HCT116 (cell line): ENCODE results near the gene DNAJB1. TPM values are rescaled to one million over a fixed set of nuclear protein-coding genes. Genes with fewer than 3 reads are reported as not detected.

ENCODE experiments used
- ATAC-seq: fragments of 200-7000 bp; cut with Tn5 transposase; 2 replicates; pipeline ENCODE4 v1.9.1; 2020; ENCODE audit warnings: mild to moderate bottlenecking, moderate library complexity
- BruUV-seq: library from RNA; stranded (reverse); fragments of 400-500 nt; replicated peaks from 2 replicates; lab custom pipeline; 2021; lab: Mats Ljungman, UMichigan
- CTCF ChIA-PET: fragments of 300-600 bp; sonication (Branson Sonifier 250); formaldehyde crosslinking; loops from one replicate; lab custom pipeline; 2021; ENCODE audit warnings: antibody characterized with exemption; lab: Charles Lee
- POLR2A ChIA-PET: fragments of 300-600, 350-600 bp; sonication (Branson Sonifier 250); formaldehyde crosslinking; loops from one replicate; lab custom pipeline; 2021; ENCODE audit warnings: antibody characterized with exemption; lab: Charles Lee
- RAD21 ChIA-PET, 2 experiments: fragments of 300-600 bp; sonication (Branson Sonifier 250); formaldehyde crosslinking; loops; one replicate each; lab custom pipeline; 2023; ENCODE audit warnings: low total read pairs in 2 of 2; ENCODE audit not compliant: uncharacterized antibody in 2 of 2, unreplicated experiment in 2 of 2, low non-redundant PET in 1 of 2; lab: Charles Lee
- DNase-seq: peaks from one replicate; pipeline ENCODE4 v3.0.0-alpha.2; 2010; ENCODE audit warnings: low read depth, low spot score
- H2AFZ ChIP-seq: fragments of 200-600 bp; shearing (Covaris generic), sonication (generic); 2 replicates; pipeline ENCODE4 v1.6.1; 2017; ENCODE audit warnings: low read depth, mixed run types, mixed read lengths, antibody characterized with exemption, low read length; ENCODE audit not compliant: poor library complexity, severe bottlenecking
- H3K27ac ChIP-seq: 2 replicates; pipeline ENCODE4 v1.5.1; 2012; ENCODE audit warnings: low read depth, low read length
- H3K27me3 ChIP-seq: fragments of 200-600 bp; sonication (generic); 2 replicates; pipeline ENCODE4 v1.6.1; 2016; ENCODE audit warnings: mixed run types, low read length, mixed read lengths; ENCODE audit not compliant: insufficient read depth
- H3K36me3 ChIP-seq, 2 experiments: fragments of 200-500 bp in 1 of 2; fragments of 200-600 bp in 1 of 2; sonication (Bioruptor generic) in 1 of 2; sonication (generic) in 1 of 2; 2 replicates each; pipeline versions ENCODE4 v1.5.1 to v1.6.1; 2014 to 2016; ENCODE audit warnings: low read length in 2 of 2, inconsistent platforms in 1 of 2, mixed read lengths in 1 of 2, mixed run types in 1 of 2; ENCODE audit not compliant: insufficient read depth in 2 of 2, control insufficient read depth in 1 of 2
- H3K4me1 ChIP-seq, 2 experiments: fragments of 200-600 bp in 1 of 2; sonication (generic) in 1 of 2; 2 replicates each; pipeline versions ENCODE4 v1.5.1 to v1.6.1; 2012 to 2017; ENCODE audit warnings: low read length in 2 of 2, inconsistent platforms in 1 of 2, mild to moderate bottlenecking in 1 of 2, mixed read lengths in 1 of 2, mixed run types in 1 of 2, moderate library complexity in 1 of 2; ENCODE audit not compliant: insufficient read depth in 2 of 2, control insufficient read depth in 1 of 2
- H3K4me2 ChIP-seq: fragments of 200-600 bp; sonication (generic); 2 replicates; pipeline ENCODE4 v1.6.1; 2017; ENCODE audit warnings: mixed run types, low read length, mixed read lengths
- H3K4me3 ChIP-seq, 2 experiments: fragments of 200-600 bp in 1 of 2; sonication (generic) in 1 of 2; replicated peaks in 1 of 2; 2 replicates each; pipeline ENCODE4 v1.5.1; 2011 to 2016; ENCODE audit warnings: low read length in 2 of 2, control low read depth in 1 of 2, low read depth in 1 of 2, mild to moderate bottlenecking in 1 of 2, mixed read lengths in 1 of 2, mixed run types in 1 of 2
- H3K79me2 ChIP-seq: fragments of 200-600 bp; sonication (generic); 2 replicates; pipeline ENCODE4 v1.6.1; 2017; ENCODE audit warnings: mild to moderate bottlenecking, mixed run types, low read length, moderate library complexity, mixed read lengths; ENCODE audit not compliant: insufficient read depth
- H3K9ac ChIP-seq: fragments of 200-600 bp; sonication (generic); 2 replicates; pipeline ENCODE4 v1.6.1; 2016; ENCODE audit warnings: low read length, mixed read lengths
- H3K9me2 ChIP-seq: fragments of 200-600 bp; sonication (generic), shearing (Covaris generic); 2 replicates; pipeline ENCODE4 v1.6.1; 2017; ENCODE audit warnings: mixed run types, mild to moderate bottlenecking, moderate library complexity; ENCODE audit not compliant: insufficient read depth
- H3K9me3 ChIP-seq, 2 experiments: fragments of 200-500 bp in 1 of 2; fragments of 200-600 bp in 1 of 2; sonication (Bioruptor generic) in 1 of 2; sonication (generic) in 1 of 2; 2 replicates each; pipeline ENCODE4 v1.6.1; 2014 to 2017; ENCODE audit warnings: low read length in 2 of 2, mixed read lengths in 2 of 2, inconsistent platforms in 1 of 2, low read depth in 1 of 2, mild to moderate bottlenecking in 1 of 2, mixed run types in 1 of 2, moderate library complexity in 1 of 2; ENCODE audit not compliant: control insufficient read depth in 1 of 2, insufficient read depth in 1 of 2
- H4K20me1 ChIP-seq: fragments of 200-600 bp; sonication (generic), shearing (Covaris generic); 2 replicates; pipeline ENCODE4 v1.6.1; 2017; ENCODE audit warnings: mixed run types, mild to moderate bottlenecking, moderate library complexity; ENCODE audit not compliant: insufficient read depth
- CEBPB ChIP-seq: IDR thresholded peaks from 2 replicates; pipeline ENCODE4 v1.6.1; 2012; ENCODE audit warnings: low read depth
- EZH2phosphoT487 ChIP-seq: fragments of 200-600 bp; IDR thresholded peaks from 2 replicates; pipeline ENCODE4 v1.6.1; 2018; ENCODE audit warnings: antibody characterized with exemption, borderline replicate concordance
- FOSL1 ChIP-seq: IDR thresholded peaks from 2 replicates; pipeline ENCODE4 v1.6.1; 2012; ENCODE audit warnings: low read depth
- POLR2A ChIP-seq: IDR thresholded peaks from 2 replicates; pipeline ENCODE4 v1.7.0; 2011; ENCODE audit warnings: borderline replicate concordance; ENCODE audit not compliant: insufficient read depth, insufficient read length; ENCODE audit errors: extremely low read depth
- SIN3A ChIP-seq: IDR thresholded peaks from 2 replicates; pipeline ENCODE4 v1.6.1; 2012; ENCODE audit warnings: low read depth
- SP1 ChIP-seq: IDR thresholded peaks from 2 replicates; pipeline ENCODE4 v1.6.1; 2012; ENCODE audit warnings: low read depth
- TCF7L2 ChIP-seq: IDR thresholded peaks from 2 replicates; pipeline ENCODE4 v1.7.0; 2011; ENCODE audit warnings: borderline replicate concordance, inconsistent platforms; ENCODE audit not compliant: insufficient read depth, insufficient read length; ENCODE audit errors: extremely low read depth
- intact Hi-C: fragments of 100-400 bp; cut with micrococcal nuclease; formaldehyde crosslinking; loops from 2 replicates; pipeline ENCODE4 v1.10.0; 2022
- total RNA-seq: library from RNA; stranded (reverse); gene quantifications from one replicate; pipeline ENCODE4 v1.2.1, GENCODE V29; 2021; ENCODE audit not compliant: unreplicated experiment
- TF ChIP-seq, protein P1 (sequence below): IDR thresholded peaks from 2 replicates; pipeline ENCODE4 v1.6.1; 2012; ENCODE audit warnings: low read depth
- TF ChIP-seq, protein P2 (sequence below): IDR thresholded peaks from 2 replicates; pipeline ENCODE4 v1.6.1; 2012
- TF ChIP-seq, protein P3 (sequence below), 3 experiments: fragments of 200-600 bp in 1 of 3; sonication (generic) in 1 of 3; IDR thresholded peaks in 2 of 3; conservative IDR thresholded peaks in 1 of 3; 2 replicates each; pipeline ENCODE4 v1.5.1; 2012 to 2017; ENCODE audit warnings: low read depth in 2 of 3, low read length in 2 of 3, antibody characterized with exemption in 1 of 3, borderline replicate concordance in 1 of 3, control low read depth in 1 of 3, mild to moderate bottlenecking in 1 of 3, mixed read lengths in 1 of 3, mixed run types in 1 of 3, moderate library complexity in 1 of 3; ENCODE audit not compliant: insufficient read depth in 1 of 3

The DNAJB1 gene
- total RNA-seq, 1 experiment from 2014 or later = 175 TPM

DNA sequence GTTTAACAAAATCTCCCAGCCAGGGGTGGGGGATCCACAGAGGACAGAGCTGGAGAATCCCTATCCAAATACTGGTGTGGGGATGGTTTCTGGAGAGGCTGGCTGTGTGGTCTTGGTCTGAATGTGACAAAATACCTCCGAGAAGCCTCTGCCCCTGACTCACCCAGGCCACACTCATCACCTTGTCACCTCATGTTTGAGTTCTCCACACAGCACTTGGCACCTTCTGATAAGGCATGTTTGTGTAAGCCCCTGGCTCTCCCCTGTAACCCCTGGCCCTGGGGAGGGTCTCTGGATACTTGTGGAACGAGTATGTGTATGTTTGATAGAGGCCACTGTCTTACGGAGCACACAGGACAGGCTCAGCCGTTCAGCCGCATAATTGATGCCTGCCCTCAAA, 25.9 kb upstream of the DNAJB1 start (continued):
- TF ChIP-seq, protein P1, sequence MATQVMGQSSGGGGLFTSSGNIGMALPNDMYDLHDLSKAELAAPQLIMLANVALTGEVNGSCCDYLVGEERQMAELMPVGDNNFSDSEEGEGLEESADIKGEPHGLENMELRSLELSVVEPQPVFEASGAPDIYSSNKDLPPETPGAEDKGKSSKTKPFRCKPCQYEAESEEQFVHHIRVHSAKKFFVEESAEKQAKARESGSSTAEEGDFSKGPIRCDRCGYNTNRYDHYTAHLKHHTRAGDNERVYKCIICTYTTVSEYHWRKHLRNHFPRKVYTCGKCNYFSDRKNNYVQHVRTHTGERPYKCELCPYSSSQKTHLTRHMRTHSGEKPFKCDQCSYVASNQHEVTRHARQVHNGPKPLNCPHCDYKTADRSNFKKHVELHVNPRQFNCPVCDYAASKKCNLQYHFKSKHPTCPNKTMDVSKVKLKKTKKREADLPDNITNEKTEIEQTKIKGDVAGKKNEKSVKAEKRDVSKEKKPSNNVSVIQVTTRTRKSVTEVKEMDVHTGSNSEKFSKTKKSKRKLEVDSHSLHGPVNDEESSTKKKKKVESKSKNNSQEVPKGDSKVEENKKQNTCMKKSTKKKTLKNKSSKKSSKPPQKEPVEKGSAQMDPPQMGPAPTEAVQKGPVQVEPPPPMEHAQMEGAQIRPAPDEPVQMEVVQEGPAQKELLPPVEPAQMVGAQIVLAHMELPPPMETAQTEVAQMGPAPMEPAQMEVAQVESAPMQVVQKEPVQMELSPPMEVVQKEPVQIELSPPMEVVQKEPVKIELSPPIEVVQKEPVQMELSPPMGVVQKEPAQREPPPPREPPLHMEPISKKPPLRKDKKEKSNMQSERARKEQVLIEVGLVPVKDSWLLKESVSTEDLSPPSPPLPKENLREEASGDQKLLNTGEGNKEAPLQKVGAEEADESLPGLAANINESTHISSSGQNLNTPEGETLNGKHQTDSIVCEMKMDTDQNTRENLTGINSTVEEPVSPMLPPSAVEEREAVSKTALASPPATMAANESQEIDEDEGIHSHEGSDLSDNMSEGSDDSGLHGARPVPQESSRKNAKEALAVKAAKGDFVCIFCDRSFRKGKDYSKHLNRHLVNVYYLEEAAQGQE = no peak
- no peak for TF ChIP-seq FOSL1
- TF ChIP-seq SIN3A = no peak
- no peak for TF ChIP-seq TCF7L2

DNA sequence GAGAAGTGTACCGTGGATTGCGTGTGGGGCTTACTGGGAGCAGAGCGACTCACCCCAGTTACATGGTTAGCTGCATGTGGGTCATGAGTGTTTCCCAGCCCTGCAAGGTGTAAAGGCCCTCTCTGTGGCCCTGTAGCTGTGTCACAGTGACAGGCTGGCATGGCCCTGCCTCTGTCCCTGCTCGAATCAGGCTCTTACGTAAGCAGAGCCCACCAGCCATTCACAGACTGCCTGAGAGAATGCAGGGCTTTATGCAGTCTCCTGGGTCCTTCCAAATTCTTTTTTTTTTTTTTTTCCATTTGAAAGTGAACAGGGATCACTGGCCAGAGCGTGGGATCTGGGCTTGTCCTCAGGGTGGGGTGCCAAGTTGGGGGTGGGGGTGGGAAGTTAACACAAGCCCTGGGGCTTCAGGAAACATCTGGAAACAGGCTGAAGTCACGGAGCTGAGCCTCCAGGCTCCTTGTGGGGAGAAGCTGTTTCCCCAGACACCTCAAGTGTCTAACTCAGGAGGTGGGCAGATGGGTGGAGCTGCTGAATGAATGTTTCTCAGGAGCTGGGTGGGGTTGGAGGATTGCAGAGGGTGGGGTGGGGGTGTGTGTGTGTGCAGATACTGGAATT, 24.6 kb upstream of the DNAJB1 start:
- H4K20me1 ChIP-seq = no peaks in the 10 kb centered on the region
- peaks cover 0 to 16% of the 10 kb centered on the region in 2 experiments; a peak in 2 of 4 replicates for H3K4me1 ChIP-seq
- H3K27me3 ChIP-seq = no peaks in the 10 kb centered on the region
- peaks cover 90% of the 10 kb centered on the region for H3K79me2 ChIP-seq
- ChIA-PET POLR2A (interaction anchor here (0.9 to 1.0 kb wide), 2 partner anchors 12 to 23 kb away, joined by 3 read pairs; no protein-coding TSS in a partner anchor), RAD21 (no interaction called here), CTCF (interaction anchor here (1.1 kb wide), 1 partner anchor 14 kb away, joined by 3 read pairs; no protein-coding TSS in a partner anchor)
- H2AFZ ChIP-seq = no peak overlapping the region
- BruUV-seq = no TSS peak
- H3K9ac ChIP-seq = no peak overlapping the region
- peaks cover 0 to 6% of the 10 kb centered on the region in 2 experiments; a peak in 2 of 4 replicates for H3K36me3 ChIP-seq
- H3K9me3 ChIP-seq = no peaks in the 10 kb centered on the region
- H3K4me3 ChIP-seq = no peak overlapping the region
- no peak overlapping the region for H3K27ac ChIP-seq
- intact Hi-C loops = no loop called here
- DNase-seq (no peak), ATAC-seq (peak; percentile 30; the same call in 1 of the 2 replicates)
- no peak overlapping the region for H3K4me2 ChIP-seq
- H3K9me2 ChIP-seq = no peaks in the 10 kb centered on the region
- TF ChIP-seq, protein P1 = no peak
- TF ChIP-seq, protein P2, sequence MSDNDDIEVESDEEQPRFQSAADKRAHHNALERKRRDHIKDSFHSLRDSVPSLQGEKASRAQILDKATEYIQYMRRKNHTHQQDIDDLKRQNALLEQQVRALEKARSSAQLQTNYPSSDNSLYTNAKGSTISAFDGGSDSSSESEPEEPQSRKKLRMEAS = no peak
- TF ChIP-seq CEBPB (no peak), SP1 (no peak), SIN3A (no peak), FOSL1 (no peak), POLR2A (no peak), EZH2phosphoT487 (no peak)
- TF ChIP-seq, protein P3, sequence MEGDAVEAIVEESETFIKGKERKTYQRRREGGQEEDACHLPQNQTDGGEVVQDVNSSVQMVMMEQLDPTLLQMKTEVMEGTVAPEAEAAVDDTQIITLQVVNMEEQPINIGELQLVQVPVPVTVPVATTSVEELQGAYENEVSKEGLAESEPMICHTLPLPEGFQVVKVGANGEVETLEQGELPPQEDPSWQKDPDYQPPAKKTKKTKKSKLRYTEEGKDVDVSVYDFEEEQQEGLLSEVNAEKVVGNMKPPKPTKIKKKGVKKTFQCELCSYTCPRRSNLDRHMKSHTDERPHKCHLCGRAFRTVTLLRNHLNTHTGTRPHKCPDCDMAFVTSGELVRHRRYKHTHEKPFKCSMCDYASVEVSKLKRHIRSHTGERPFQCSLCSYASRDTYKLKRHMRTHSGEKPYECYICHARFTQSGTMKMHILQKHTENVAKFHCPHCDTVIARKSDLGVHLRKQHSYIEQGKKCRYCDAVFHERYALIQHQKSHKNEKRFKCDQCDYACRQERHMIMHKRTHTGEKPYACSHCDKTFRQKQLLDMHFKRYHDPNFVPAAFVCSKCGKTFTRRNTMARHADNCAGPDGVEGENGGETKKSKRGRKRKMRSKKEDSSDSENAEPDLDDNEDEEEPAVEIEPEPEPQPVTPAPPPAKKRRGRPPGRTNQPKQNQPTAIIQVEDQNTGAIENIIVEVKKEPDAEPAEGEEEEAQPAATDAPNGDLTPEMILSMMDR (IDR thresholded peaks at IDR 0.05 in 2 of 3, conservative IDR thresholded peaks at IDR 0.05 in 1 of 3; ENCODE audit: borderline replicate concordance in 1 of 3, insufficient read depth in 1 of 3, low read depth in 2 of 3, low read length in 2 of 3) = no peak
